EH (cell line): Measurements from ENCODE around the gene CASP5.

ENCODE experiments used
- DNase-seq: peaks from one replicate; pipeline ENCODE4 v3.0.0-alpha.2; 2015; ENCODE audit warnings: low read depth

Gene CASP5

DNA sequence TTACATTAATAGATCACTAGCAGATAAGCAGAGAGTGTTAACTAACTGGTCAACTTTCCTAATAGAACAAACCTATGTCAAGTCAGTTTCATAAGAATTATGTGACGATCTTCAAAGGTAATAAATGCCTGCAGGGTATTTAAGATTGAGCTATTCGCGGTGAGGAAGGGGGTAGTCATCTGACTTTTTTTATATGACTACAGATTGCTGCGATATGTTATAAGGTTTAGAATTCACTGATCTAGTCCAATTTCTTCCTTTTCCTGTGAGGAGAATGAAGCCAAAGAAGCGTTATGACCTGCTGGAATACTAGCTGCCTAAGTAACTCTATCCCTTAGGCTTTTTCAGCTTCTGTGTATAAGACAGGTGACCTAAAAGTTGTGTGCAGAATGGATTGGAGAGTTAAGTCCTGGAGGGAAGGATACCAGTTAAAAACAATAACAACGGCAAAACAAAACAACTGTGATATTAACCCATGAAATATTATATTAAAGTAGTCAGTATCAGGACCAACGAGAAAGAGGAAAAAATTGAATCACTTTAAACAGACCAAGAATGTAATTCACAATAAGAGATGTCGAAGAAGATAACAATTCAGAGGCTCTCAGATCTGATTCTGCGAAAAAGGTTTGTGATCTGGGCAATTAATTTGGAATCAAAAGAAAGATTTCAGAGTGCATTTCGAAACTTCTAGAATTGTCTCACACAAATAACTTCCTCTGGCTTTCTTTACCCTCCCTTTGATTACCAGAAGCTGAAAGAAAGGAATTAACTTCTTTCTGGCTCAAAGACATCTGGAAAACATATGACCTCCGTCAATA lies 55.2 kb downstream of the CASP5 start:
- DNase-seq: peak; percentile 28

- DNase-seq: no peak
Measured at GRCh38 chr11:104965735-104966134, 57.2 kb downstream of the CASP5 start.

- no peak for DNase-seq
Measured at GRCh38 chr11:104964247-104964646, 58.7 kb downstream of the CASP5 start.

DNA sequence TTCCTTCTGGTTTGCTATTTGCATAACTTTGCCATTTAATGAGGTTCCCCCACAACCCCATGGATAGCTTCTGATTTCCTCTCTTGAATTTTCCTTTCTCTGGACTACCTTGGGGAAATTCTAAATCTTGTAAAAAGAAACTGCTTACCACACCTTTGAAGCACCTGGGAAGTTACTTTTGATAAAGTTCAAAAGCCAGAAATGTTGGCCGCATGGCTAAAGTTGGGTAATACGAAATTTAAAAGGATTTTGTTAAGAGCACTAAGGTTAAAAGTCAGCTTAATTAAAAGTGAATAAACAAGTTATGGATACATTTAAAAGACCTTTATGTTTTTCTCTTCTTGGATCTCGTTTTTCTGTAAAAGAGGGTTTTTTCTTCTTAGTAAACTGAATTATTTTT lies 60.1 kb downstream of the CASP5 start:
- no peak for DNase-seq

DNA sequence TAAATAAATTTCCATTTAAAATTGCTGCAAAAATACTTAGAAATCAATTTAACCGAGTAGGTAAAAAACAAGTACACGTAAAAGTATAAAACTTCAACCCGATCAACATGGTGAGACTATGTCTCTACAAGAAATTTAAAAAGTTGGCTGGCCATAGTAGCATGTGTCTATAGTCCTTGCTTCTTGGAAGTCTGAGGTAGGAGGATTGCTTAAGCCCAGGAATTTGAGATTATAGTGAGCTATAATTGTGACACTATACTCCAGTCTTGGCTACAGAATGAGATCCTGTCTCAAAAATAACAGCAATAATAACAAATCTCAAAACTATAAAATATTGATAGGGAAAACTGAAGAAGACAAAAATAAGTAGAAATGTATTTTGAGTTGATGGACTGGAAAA lies 65.7 kb downstream of the CASP5 start:
- DNase-seq: no peak

DNA sequence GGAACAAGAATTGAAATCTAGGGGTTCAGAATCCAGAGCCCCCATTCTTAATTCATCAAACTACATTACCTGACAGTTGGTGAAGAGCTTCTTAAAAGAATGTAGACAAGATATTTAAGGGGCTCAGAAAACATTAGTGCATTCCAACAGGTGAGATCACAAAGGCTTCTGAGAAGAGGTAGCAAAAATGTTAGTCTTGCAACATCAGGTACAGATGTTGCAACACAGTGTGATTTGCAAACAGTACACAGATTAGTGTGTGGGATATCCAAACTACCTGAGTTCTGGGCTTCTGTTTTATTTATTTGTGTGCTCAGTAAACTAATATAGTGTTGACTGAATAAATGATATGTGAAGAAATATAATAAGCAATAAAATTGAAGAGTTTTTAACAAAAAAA lies 66.4 kb downstream of the CASP5 start:
- DNase-seq: no peak

GRCh38 chr11:104946907-104947306 lies 76.1 kb downstream of the CASP5 start:
- peak; percentile 65 for DNase-seq
